HG03521 (cell line): ENCODE data around the gene TFB2M.

Source experiments
- ATAC-seq: cut with Tn5 transposase; IDR thresholded peaks from one replicate; pipeline ENCODE4 v1.9.1; 2021; ENCODE audit warnings: mild to moderate bottlenecking, moderate library complexity; ENCODE audit not compliant: unreplicated experiment

TFB2M gene

GRCh38 chr1:246515390-246516005, 50.6 kb downstream of the TFB2M start:
- no peak for ATAC-seq

- no peak for ATAC-seq
These were observed 52.3 kb downstream of the TFB2M start for GRCh38 chr1:246513619-246514343.

GRCh38 chr1:246513041-246513440, 53.0 kb downstream of the TFB2M start:
- ATAC-seq = no peak

- ATAC-seq = no peak
These were observed 53.4 kb downstream of the TFB2M start for GRCh38 chr1:246512635-246513034.

- no peak for ATAC-seq
These were observed 53.8 kb downstream of the TFB2M start for GRCh38 chr1:246512230-246512629.

- ATAC-seq = no peak
These were observed 54.9 kb downstream of the TFB2M start for GRCh38 chr1:246511203-246511602.

- no peak for ATAC-seq
These were observed 55.7 kb downstream of the TFB2M start for GRCh38 chr1:246510147-246511030.

- no peak for ATAC-seq
These were observed 57.0 kb downstream of the TFB2M start for GRCh38 chr1:246508897-246509688.

GRCh38 chr1:246506674-246507481, 59.2 kb downstream of the TFB2M start, which contains the start of gene SMYD3:
Gene SMYD3 (minus strand): TSS chr1:246507279.
- peak; percentile 87 for ATAC-seq

GRCh38 chr1:246506367-246506673, 59.7 kb downstream of the TFB2M start:
- no peak for ATAC-seq

GRCh38 chr1:246503341-246503740, 62.7 kb downstream of the TFB2M start:
- ATAC-seq = no peak

- no peak for ATAC-seq
These were observed 68.6 kb downstream of the TFB2M start for GRCh38 chr1:246497331-246497915.

- ATAC-seq = no peak
These were observed 73.3 kb downstream of the TFB2M start for GRCh38 chr1:246492611-246493245.

- no peak for ATAC-seq
These were observed 74.5 kb downstream of the TFB2M start for GRCh38 chr1:246491551-246492053.
